Neural cell (in vitro differentiated cells): ENCODE results near the gene SNUPN. TPM values are rescaled to one million over a fixed set of nuclear protein-coding genes. Genes with fewer than 3 reads are reported as not detected.

ENCODE experiments used
- H2AFZ ChIP-seq: fragments of 200-600, 300-800 bp; sonication (generic), shearing (Covaris generic); 2 replicates; pipeline ENCODE4 v1.6.0; 2014; ENCODE audit warnings: low read depth, mild to moderate bottlenecking, antibody characterized with exemption, low read length, moderate library complexity
- H3F3A ChIP-seq: fragments of 200-600 bp; shearing (Covaris generic); 2 replicates; pipeline ENCODE4 v1.6.1; 2016; ENCODE audit warnings: mild to moderate bottlenecking, moderate library complexity, mixed read lengths, antibody characterized with exemption, low read length; ENCODE audit not compliant: insufficient read depth, poor library complexity, severe bottlenecking
- H3K27ac ChIP-seq: fragments of 200-600, 300-800 bp; sonication (generic), shearing (Covaris generic); 2 replicates; pipeline ENCODE4 v1.5.1; 2014; ENCODE audit warnings: mild to moderate bottlenecking, low read length, moderate library complexity
- H3K27me3 ChIP-seq: fragments of 300-800, 200-600 bp; sonication (generic), shearing (Covaris generic); 2 replicates; pipeline ENCODE4 v1.6.0; 2014; ENCODE audit warnings: mild to moderate bottlenecking, low read depth, low read length, moderate library complexity; ENCODE audit not compliant: insufficient read depth
- H3K36me3 ChIP-seq: fragments of 300-800, 200-600 bp; sonication (generic), shearing (Covaris generic); 2 replicates; pipeline ENCODE4 v1.5.1; 2014; ENCODE audit warnings: mild to moderate bottlenecking, antibody characterized with exemption, low read length, moderate library complexity; ENCODE audit not compliant: insufficient read depth
- H3K4me2 ChIP-seq: fragments of 300-800, 200-600 bp; sonication (generic), shearing (Covaris generic); 2 replicates; pipeline ENCODE4 v1.6.0; 2014; ENCODE audit warnings: mild to moderate bottlenecking, low read length
- H3K4me3 ChIP-seq: fragments of 300-800, 200-600 bp; sonication (generic), shearing (Covaris generic); 2 replicates; pipeline ENCODE4 v1.5.1; 2014; ENCODE audit warnings: mild to moderate bottlenecking, low read length, moderate library complexity
- H3K79me2 ChIP-seq: fragments of 200-600 bp; shearing (Covaris generic); replicated peaks from 2 replicates; pipeline ENCODE4 v1.6.0; 2014; ENCODE audit warnings: mild to moderate bottlenecking, low read length, moderate library complexity; ENCODE audit not compliant: insufficient read depth
- H3K9ac ChIP-seq: fragments of 300-800, 200-600 bp; sonication (generic), shearing (Covaris generic); 2 replicates; pipeline ENCODE4 v1.6.1; 2016; ENCODE audit warnings: mild to moderate bottlenecking, low read length, mixed read lengths
- H3K9me2 ChIP-seq: fragments of 200-600 bp; shearing (Covaris generic); 2 replicates; pipeline ENCODE4 v1.6.1; 2016; ENCODE audit warnings: mild to moderate bottlenecking, low read length, mixed read lengths; ENCODE audit not compliant: insufficient read depth
- H3K9me3 ChIP-seq: fragments of 200-600, 300-800 bp; sonication (generic), shearing (Covaris generic); 2 replicates; pipeline ENCODE4 v1.6.1; 2016; ENCODE audit warnings: mild to moderate bottlenecking, mixed run types, low read length, moderate library complexity, mixed read lengths
- H4K20me1 ChIP-seq: fragments of 200-600 bp; shearing (Covaris generic); 2 replicates; pipeline ENCODE4 v1.6.1; 2016; ENCODE audit warnings: mild to moderate bottlenecking, mixed run types; ENCODE audit not compliant: insufficient read depth
- EP300 ChIP-seq: fragments of 450-650 bp; conservative IDR thresholded peaks from 2 replicates; pipeline ENCODE4 v1.6.1; 2014; ENCODE audit warnings: antibody characterized with exemption, mild to moderate bottlenecking, moderate library complexity; ENCODE audit not compliant: poor library complexity, severe bottlenecking
- EZH2 ChIP-seq: fragments of 200-600, 300-800 bp; shearing (Covaris generic), sonication (generic); IDR thresholded peaks from 2 replicates; pipeline ENCODE4 v1.6.1; 2014; ENCODE audit warnings: antibody characterized with exemption, low read length, borderline replicate concordance, mild to moderate bottlenecking; ENCODE audit not compliant: insufficient read depth, poor library complexity, severe bottlenecking
- MXI1 ChIP-seq: fragments of 450-650 bp; conservative IDR thresholded peaks from 2 replicates; pipeline ENCODE4 v1.6.1; 2014; ENCODE audit warnings: antibody characterized with exemption, mild to moderate bottlenecking; ENCODE audit not compliant: poor library complexity, severe bottlenecking
- POLR2AphosphoS5 ChIP-seq: IDR thresholded peaks from 2 replicates; pipeline ENCODE4 v1.6.1; 2012
- RAD21 ChIP-seq: fragments of 450-650 bp; conservative IDR thresholded peaks from 2 replicates; pipeline ENCODE4 v1.6.1; 2014; ENCODE audit warnings: antibody characterized with exemption, mild to moderate bottlenecking, moderate library complexity
- SMC3 ChIP-seq: fragments of 450-650 bp; conservative IDR thresholded peaks from 2 replicates; pipeline ENCODE4 v1.6.1; 2014; ENCODE audit warnings: antibody characterized with exemption, mild to moderate bottlenecking, moderate library complexity; ENCODE audit not compliant: poor library complexity
- TAF1 ChIP-seq: IDR thresholded peaks from 2 replicates; pipeline ENCODE4 v1.6.1; 2012; ENCODE audit warnings: low read depth
- polyA plus RNA-seq: library from polyadenylated mRNA; depleted of rRNA; stranded (reverse); fragments of >200 nt; gene quantifications from 2 replicates; pipeline ENCODE4 v1.2.3, GENCODE V29; 2014
- TF ChIP-seq, protein P1 (sequence below): fragments of 450-650 bp; IDR thresholded peaks from 2 replicates; pipeline ENCODE4 v1.5.1; 2014; ENCODE audit warnings: antibody characterized with exemption, mild to moderate bottlenecking, moderate library complexity; ENCODE audit not compliant: poor library complexity, severe bottlenecking
- TF ChIP-seq, protein P2 (sequence below): IDR thresholded peaks from 2 replicates; pipeline ENCODE4 v1.6.1; 2012; ENCODE audit warnings: borderline replicate concordance

The SNUPN gene
- polyA plus RNA-seq, 1 donor from 2014 or later: 19.0 TPM

- Histone ChIP-seq H3K27me3 (no peaks in the 10 kb centered on the region), H3K9me3 (no peaks in the 10 kb centered on the region), H3K27ac (no peak overlapping the region), H3F3A (no peaks in the 10 kb centered on the region), H2AFZ (no peak overlapping the region), H3K4me3 (no peak overlapping the region), H3K36me3 (no peaks in the 10 kb centered on the region), H3K79me2 (no peaks in the 10 kb centered on the region), H3K9me2 (no peaks in the 10 kb centered on the region), H3K9ac (no peak overlapping the region), H4K20me1 (no peaks in the 10 kb centered on the region), H3K4me2 (no peak overlapping the region)
- TF ChIP-seq RAD21 (no peak), TAF1 (no peak), EZH2 (no peak), POLR2AphosphoS5 (no peak), SMC3 (no peak), MXI1 (no peak), EP300 (no peak)
- TF ChIP-seq, protein P1, sequence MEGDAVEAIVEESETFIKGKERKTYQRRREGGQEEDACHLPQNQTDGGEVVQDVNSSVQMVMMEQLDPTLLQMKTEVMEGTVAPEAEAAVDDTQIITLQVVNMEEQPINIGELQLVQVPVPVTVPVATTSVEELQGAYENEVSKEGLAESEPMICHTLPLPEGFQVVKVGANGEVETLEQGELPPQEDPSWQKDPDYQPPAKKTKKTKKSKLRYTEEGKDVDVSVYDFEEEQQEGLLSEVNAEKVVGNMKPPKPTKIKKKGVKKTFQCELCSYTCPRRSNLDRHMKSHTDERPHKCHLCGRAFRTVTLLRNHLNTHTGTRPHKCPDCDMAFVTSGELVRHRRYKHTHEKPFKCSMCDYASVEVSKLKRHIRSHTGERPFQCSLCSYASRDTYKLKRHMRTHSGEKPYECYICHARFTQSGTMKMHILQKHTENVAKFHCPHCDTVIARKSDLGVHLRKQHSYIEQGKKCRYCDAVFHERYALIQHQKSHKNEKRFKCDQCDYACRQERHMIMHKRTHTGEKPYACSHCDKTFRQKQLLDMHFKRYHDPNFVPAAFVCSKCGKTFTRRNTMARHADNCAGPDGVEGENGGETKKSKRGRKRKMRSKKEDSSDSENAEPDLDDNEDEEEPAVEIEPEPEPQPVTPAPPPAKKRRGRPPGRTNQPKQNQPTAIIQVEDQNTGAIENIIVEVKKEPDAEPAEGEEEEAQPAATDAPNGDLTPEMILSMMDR: no peak
- TF ChIP-seq, protein P2, sequence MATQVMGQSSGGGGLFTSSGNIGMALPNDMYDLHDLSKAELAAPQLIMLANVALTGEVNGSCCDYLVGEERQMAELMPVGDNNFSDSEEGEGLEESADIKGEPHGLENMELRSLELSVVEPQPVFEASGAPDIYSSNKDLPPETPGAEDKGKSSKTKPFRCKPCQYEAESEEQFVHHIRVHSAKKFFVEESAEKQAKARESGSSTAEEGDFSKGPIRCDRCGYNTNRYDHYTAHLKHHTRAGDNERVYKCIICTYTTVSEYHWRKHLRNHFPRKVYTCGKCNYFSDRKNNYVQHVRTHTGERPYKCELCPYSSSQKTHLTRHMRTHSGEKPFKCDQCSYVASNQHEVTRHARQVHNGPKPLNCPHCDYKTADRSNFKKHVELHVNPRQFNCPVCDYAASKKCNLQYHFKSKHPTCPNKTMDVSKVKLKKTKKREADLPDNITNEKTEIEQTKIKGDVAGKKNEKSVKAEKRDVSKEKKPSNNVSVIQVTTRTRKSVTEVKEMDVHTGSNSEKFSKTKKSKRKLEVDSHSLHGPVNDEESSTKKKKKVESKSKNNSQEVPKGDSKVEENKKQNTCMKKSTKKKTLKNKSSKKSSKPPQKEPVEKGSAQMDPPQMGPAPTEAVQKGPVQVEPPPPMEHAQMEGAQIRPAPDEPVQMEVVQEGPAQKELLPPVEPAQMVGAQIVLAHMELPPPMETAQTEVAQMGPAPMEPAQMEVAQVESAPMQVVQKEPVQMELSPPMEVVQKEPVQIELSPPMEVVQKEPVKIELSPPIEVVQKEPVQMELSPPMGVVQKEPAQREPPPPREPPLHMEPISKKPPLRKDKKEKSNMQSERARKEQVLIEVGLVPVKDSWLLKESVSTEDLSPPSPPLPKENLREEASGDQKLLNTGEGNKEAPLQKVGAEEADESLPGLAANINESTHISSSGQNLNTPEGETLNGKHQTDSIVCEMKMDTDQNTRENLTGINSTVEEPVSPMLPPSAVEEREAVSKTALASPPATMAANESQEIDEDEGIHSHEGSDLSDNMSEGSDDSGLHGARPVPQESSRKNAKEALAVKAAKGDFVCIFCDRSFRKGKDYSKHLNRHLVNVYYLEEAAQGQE: no peak
These were observed 46.4 kb upstream of the SNUPN start for GRCh38 chr15:75671730-75672602.

DNA sequence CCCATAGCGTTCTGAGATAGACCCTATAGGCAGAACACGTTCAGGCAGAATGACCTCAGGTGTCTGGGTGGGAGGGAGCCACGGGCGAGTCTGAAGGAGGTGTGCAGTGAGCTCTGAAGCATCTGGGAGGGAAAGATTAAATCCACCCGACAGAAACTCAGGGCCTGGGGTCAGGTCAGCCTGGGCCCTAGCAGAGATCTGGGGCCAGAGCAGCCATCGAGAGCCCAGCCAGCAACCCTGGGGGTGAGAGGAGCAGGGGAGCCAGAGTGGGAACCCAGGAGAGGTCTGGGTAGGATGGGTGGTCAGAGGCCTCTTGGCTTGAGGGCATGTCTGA is 44.3 kb upstream of the SNUPN start:
- Histone ChIP-seq H3K4me3 (no peak overlapping the region), H3K4me2 (no peak overlapping the region), H3K9me2 (no peaks in the 10 kb centered on the region), H3K79me2 (no peaks in the 10 kb centered on the region), H2AFZ (no peak overlapping the region), H3K27me3 (no peaks in the 10 kb centered on the region), H3K36me3 (no peaks in the 10 kb centered on the region), H3F3A (no peaks in the 10 kb centered on the region), H4K20me1 (no peaks in the 10 kb centered on the region), H3K9me3 (no peaks in the 10 kb centered on the region), H3K9ac (no peak overlapping the region), H3K27ac (no peak overlapping the region)
- TF ChIP-seq, protein P1: no peak
- TF ChIP-seq SMC3 (no peak), EP300 (no peak), TAF1 (no peak), EZH2 (no peak), RAD21 (no peak)
